ENCODE measurements around the gene PSMC3IP. TPM values are rescaled to one million over a fixed set of nuclear protein-coding genes. Genes with fewer than 3 reads are reported as not detected.
A peak's percentile ranks its signal among the peaks of the same experiment; 100 is the strongest.
"Not testable (repeated sequence)": the region's sequence is repeated elsewhere in the genome, so short reads cannot be mapped to it uniquely, and the experiment has no call there.

PSMC3IP gene
- total RNA-seq, 1 donor from 2014 or later: 1.3 TPM

GRCh38 chr17:42562388-42563142 lies 15.0 kb downstream of the PSMC3IP start:
- no peak for FAIRE-seq
- H3K27me3 ChIP-seq (ENCODE audit: control insufficient read depth, insufficient read depth, low read length): no peaks in the 10 kb centered on the region
- peaks cover 26% of the 10 kb centered on the region for H3K36me3 ChIP-seq (ENCODE audit: control insufficient read depth, insufficient read depth, low read length)
- peak overlapping the region; percentile 95 for H3K4me3 ChIP-seq (ENCODE audit: low read depth, low read length)
- no peak for TF ChIP-seq CTCF (IDR thresholded peaks at IDR 0.05; ENCODE audit: insufficient read depth, low read length, severe bottlenecking)
- DNase-seq (ENCODE audit: low read depth): no peak

GRCh38 chr17:42561897-42562387 lies 15.6 kb downstream of the PSMC3IP start, which contains the start of gene COASY:
Gene COASY (plus strand): TSS chr17:42562148. CDS start chr17:42562623, 475 bp downstream.
- no peak for TF ChIP-seq CTCF (IDR thresholded peaks at IDR 0.05; ENCODE audit: insufficient read depth, low read length, severe bottlenecking)
- FAIRE-seq (peak; percentile 40), DNase-seq (ENCODE audit: low read depth) (peak; percentile 91)
- Histone ChIP-seq H3K36me3 (ENCODE audit: control insufficient read depth, insufficient read depth, low read length) (peaks cover 26% of the 10 kb centered on the region), H3K4me3 (ENCODE audit: low read depth, low read length) (peak within 1 kb of the TSS; percentile 95), H3K27me3 (ENCODE audit: control insufficient read depth, insufficient read depth, low read length) (no peaks in the 10 kb centered on the region)

GRCh38 chr17:42560246-42560645 lies 17.3 kb downstream of the PSMC3IP start:
- DNase-seq (ENCODE audit: low read depth) (no peak), FAIRE-seq (no peak)
- H3K27me3 ChIP-seq (ENCODE audit: control insufficient read depth, insufficient read depth, low read length): no peaks in the 10 kb centered on the region
- H3K4me3 ChIP-seq (ENCODE audit: low read depth, low read length): no peak overlapping the region
- no peak for TF ChIP-seq CTCF (IDR thresholded peaks at IDR 0.05; ENCODE audit: insufficient read depth, low read length, severe bottlenecking)
- H3K36me3 ChIP-seq (ENCODE audit: control insufficient read depth, insufficient read depth, low read length): peaks cover 20% of the 10 kb centered on the region

- no peak for TF ChIP-seq CTCF (IDR thresholded peaks at IDR 0.05; ENCODE audit: insufficient read depth, low read length, severe bottlenecking)
- Histone ChIP-seq H3K27me3 (ENCODE audit: control insufficient read depth, insufficient read depth, low read length) (no peaks in the 10 kb centered on the region), H3K36me3 (ENCODE audit: control insufficient read depth, insufficient read depth, low read length) (peaks cover 9% of the 10 kb centered on the region), H3K4me3 (ENCODE audit: low read depth, low read length) (no peak overlapping the region)
- DNase-seq (ENCODE audit: low read depth): peak; percentile 20
- FAIRE-seq: no peak
Measured at GRCh38 chr17:42559075-42559474, 18.5 kb downstream of the PSMC3IP start.

- FAIRE-seq: peak; percentile 23
- not testable (repeated sequence) for H3K4me3 ChIP-seq (ENCODE audit: low read depth, low read length)
Measured at GRCh38 chr17:42555961-42556617, 21.4 kb downstream of the PSMC3IP start.

GRCh38 chr17:42555122-42555622 lies 22.4 kb downstream of the PSMC3IP start:
- Histone ChIP-seq H3K4me3 (ENCODE audit: low read depth, low read length) (peak overlapping the region; percentile 78), H3K27me3 (ENCODE audit: control insufficient read depth, insufficient read depth, low read length) (no peaks in the 10 kb centered on the region), H3K36me3 (ENCODE audit: control insufficient read depth, insufficient read depth, low read length) (no peaks in the 10 kb centered on the region)
- TF ChIP-seq CTCF (IDR thresholded peaks at IDR 0.05; ENCODE audit: insufficient read depth, low read length, severe bottlenecking): no peak
- no peak for DNase-seq (ENCODE audit: low read depth)
- no peak for FAIRE-seq

More at GRCh38 chr17:42555961-42556617, 21.4 kb downstream of the PSMC3IP start:
- H3K27me3 ChIP-seq (ENCODE audit: control insufficient read depth, insufficient read depth, low read length); H3K36me3 ChIP-seq (ENCODE audit: control insufficient read depth, insufficient read depth, low read length); DNase-seq (ENCODE audit: low read depth): not testable (repeated sequence)
